KOPT-K1 (cell line): Measurements from ENCODE around the gene HIVEP3.

Experiments used
- H3K27ac ChIP-seq: fragments of 200-600 bp; sonication (generic); 2 replicates; pipeline ENCODE4 v1.5.1; 2016; ENCODE audit warnings: antibody characterized with exemption, mild to moderate bottlenecking, low read depth, low read length; ENCODE audit not compliant: poor library complexity, severe bottlenecking
- H3K36me3 ChIP-seq: fragments of 200-600 bp; sonication (generic); 2 replicates; pipeline ENCODE4 v1.5.1; 2017; ENCODE audit warnings: antibody characterized with exemption, mild to moderate bottlenecking, low read length, moderate library complexity; ENCODE audit not compliant: insufficient read depth
- H3K9me3 ChIP-seq: fragments of 200-600 bp; sonication (generic); 2 replicates; pipeline ENCODE4 v1.5.1; 2017; ENCODE audit warnings: antibody characterized with exemption, low read length, mild to moderate bottlenecking; ENCODE audit not compliant: insufficient read depth, poor library complexity, severe bottlenecking

The HIVEP3 gene

GRCh38 chr1:41674522-41674921, 244.2 kb downstream of the HIVEP3 start:
- H3K9me3 ChIP-seq: no peaks in the 10 kb centered on the region
- H3K27ac ChIP-seq: peak overlapping the region; percentile 93
- H3K36me3 ChIP-seq: no peaks in the 10 kb centered on the region

DNA sequence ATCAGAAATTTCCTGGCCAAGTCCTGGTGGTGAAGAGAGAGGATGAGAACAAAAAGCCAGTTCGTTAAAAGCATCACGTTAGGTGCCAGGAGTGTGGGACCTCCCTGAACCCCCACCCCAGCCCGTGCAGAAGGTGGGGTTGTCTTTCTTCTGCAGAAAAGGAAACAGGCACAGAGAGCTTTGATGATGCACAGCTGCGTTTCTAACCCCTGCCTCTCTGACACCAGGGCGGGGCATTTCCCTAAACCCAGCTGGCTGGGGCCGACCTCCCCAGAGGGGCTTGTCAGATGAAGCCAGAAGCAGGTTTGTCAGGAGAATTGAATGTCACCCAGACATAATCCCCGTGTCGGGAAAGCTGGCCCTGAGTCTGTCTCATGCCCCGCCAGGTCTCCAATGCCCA, 244.9 kb downstream of the HIVEP3 start:
- H3K36me3 ChIP-seq: no peaks in the 10 kb centered on the region
- no peaks in the 10 kb centered on the region for H3K9me3 ChIP-seq
- H3K27ac ChIP-seq: peak overlapping the region; percentile 93

DNA sequence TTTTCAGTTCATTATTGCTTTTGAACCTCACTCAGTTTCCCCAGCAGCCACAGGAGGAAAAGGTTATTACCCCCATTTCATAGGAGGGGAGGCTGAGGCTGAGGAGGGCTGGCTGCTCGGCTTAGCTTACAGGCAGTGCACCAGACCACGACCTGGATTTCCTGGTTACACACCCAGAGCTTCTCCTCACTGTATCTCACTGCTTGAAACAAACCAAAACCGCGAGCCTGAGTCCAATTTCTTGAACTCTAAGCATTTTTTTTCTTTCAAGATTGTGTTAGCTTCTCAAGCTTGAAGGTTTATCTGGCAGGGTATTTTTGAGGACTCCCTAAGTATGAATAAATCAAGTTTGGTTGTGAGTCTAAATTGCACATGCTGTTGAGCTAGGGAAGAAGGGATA, 245.3 kb downstream of the HIVEP3 start:
- peak overlapping the region; percentile 93 for H3K27ac ChIP-seq
- no peaks in the 10 kb centered on the region for H3K36me3 ChIP-seq
- H3K9me3 ChIP-seq: no peaks in the 10 kb centered on the region

GRCh38 chr1:41672641-41673361, 245.9 kb downstream of the HIVEP3 start:
- H3K9me3 ChIP-seq: no peaks in the 10 kb centered on the region
- no peaks in the 10 kb centered on the region for H3K36me3 ChIP-seq
- peak overlapping the region; percentile 93 for H3K27ac ChIP-seq

GRCh38 chr1:41672173-41672572, 246.5 kb downstream of the HIVEP3 start:
- peak overlapping the region; percentile 93 for H3K27ac ChIP-seq
- no peaks in the 10 kb centered on the region for H3K9me3 ChIP-seq
- no peaks in the 10 kb centered on the region for H3K36me3 ChIP-seq

- H3K27ac ChIP-seq: peak overlapping the region; percentile 93
- no peaks in the 10 kb centered on the region for H3K36me3 ChIP-seq
- no peaks in the 10 kb centered on the region for H3K9me3 ChIP-seq
These were observed 247.5 kb downstream of the HIVEP3 start for GRCh38 chr1:41671116-41671755.

DNA sequence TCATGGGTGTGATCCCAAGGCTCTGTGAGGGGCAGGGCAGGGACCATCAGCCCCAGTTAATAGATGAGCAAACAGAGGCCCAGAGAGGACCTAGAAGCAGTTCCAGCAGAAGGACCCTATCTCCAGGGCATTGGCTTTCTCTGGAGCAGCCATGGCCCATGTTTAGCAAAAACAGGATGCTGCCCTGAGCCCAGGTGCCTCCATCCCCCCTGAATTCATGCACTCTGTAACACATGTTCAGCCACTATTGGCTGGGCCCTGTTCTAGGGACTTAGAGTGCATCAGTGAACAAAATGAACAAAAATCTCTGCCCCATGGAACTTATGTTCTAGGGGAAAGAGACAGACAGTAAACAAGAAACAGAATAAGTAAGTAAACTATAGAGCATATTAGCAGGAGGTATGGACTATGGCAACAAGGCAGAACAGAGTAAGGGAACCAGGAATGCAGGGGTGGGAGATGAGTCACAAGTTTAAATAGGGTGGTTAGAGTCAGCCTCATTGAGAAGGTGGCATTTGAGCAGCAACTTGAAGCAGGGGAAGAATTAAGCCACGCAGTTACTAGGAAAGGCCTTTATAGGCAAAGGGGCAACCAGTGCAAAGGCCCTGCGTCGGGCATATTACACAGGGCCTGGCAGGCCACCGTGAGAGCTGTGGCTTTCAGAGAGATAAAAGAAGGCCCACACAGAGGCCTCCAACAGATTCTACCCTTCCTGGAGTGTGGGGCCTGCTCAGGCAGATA, 248.3 kb downstream of the HIVEP3 start:
- Histone ChIP-seq H3K27ac (peak overlapping the region; percentile 93), H3K9me3 (no peaks in the 10 kb centered on the region), H3K36me3 (no peaks in the 10 kb centered on the region)

DNA sequence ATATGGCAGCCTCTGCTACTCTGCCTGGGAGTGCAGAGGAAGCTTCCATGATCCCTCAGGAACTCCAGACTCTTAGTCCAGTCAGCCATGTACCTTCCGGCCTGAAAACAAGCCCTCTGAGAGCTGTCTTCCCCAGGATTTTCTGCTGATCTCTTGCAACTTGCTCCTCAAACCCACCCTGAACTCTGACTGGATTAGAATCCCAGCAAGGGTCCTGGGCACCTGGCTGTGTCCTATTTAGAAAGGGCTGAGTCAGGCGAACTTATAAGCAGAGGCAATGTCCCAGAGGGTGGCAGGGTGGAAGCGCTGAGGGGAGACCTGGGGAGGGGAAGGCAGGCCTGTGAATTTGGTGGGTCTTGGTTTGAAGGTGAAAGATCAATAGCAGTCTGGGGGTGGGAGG, 249.8 kb downstream of the HIVEP3 start:
- Histone ChIP-seq H3K27ac (peak overlapping the region; percentile 93), H3K36me3 (no peaks in the 10 kb centered on the region), H3K9me3 (no peaks in the 10 kb centered on the region)

DNA sequence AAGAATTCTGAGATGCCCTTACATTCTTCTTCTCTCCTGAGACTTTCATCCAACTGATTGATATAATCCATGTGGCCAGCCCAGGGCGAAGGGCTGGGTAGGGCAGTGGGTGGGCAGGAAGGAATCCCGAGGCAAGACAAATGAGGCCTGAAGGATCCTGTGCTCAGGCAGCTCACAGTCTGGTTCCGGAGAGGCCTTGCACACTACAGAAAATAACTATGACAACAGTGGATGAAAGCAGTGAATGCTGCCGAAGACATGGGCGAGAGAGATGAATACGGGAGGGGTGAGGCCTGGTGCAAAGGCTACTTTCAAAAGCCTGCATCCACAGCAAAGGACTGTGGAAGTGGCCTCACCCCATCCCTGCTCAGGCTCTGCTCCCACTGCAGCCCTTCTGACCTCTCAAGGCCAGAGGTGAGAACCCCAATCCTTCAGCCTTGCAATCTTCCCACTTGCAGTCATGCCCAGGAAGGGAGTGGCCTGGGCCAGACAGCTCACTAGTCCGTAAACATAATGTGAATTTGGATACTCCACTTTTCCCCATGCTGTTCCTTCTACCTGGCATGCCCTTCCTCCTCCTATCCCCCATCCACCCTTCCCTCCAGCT, 250.6 kb downstream of the HIVEP3 start:
- no peaks in the 10 kb centered on the region for H3K9me3 ChIP-seq

DNA sequence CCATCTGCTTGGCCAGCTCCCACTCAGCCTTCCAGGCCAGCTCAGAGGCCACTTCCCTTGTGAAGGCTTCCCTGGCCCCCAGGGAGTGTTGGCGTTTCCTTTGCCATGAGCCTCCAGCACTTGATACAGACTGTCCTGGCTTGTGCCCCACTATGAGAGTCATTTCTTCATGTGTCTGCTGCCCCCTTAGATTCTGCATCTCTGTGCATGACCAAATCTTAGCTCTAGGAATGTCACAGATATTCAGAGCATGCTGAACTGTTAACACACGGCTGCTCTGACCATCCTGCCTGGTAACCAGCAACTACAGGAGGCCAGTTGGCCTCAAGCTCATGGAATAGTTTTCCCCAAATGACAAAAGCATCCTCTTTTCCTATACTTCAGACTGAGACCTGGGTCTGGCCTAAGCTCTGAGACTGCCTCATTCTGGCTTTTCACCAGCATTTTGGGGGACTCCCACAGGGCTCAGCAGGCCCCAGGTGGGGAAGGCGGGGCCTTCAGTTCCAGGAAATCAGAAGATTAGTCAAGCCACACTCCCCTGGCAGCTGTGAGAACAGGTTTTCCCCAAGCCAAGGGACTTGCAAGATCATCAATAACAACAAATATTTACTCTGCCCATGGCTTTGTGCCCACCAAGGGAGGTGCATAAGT, 251.6 kb downstream of the HIVEP3 start:
- peak overlapping the region; percentile 93 for H3K27ac ChIP-seq
- H3K9me3 ChIP-seq: no peaks in the 10 kb centered on the region
- H3K36me3 ChIP-seq: no peaks in the 10 kb centered on the region

More for the DNA sequence above, 250.6 kb downstream of the HIVEP3 start:
- H3K36me3 ChIP-seq: no peaks in the 10 kb centered on the region
- peak overlapping the region; percentile 93 for H3K27ac ChIP-seq

DNA sequence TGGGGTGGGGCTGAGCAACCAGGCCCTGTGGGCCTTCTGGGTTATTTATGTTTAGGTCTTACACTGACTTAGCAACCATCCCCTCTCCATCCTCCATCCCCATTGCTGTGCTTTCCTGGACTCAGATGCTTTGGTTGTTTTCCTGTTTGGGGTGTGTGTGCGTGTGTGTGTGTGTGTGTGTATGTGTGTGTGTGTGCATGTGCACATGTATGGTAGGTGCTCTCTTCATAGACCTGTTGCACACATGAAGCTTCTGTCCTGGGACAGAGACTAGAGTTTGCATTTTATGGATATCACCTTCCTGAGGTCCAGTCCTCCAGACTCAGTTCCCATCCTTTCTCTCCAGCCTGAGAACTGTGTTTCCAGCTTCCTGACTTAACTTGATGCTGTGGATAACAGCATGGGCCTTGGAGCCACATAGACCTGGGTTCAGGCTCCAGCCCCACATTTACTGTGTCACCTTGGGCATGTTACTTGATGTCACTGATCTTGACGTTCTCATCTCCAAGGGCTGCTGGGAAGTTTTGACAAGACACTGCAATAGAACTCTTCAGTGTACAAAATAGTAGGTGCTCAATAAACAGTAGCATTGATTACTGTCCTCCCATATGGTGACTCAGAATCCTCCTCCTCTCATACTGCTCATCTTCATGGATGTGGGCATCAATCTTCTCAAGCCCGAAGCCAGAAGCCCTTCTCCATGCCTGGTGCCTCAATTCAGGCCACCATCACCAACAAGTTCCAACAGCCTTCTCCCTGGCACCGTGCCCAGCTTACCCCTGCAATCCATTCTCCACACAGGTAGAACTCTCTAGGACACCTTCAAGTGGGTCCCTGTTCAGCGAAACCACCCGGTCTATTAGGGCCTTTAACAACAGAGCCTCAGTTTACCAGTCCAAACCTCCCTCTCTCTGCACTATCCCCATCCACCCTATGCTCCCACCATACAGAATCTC, 252.5 kb downstream of the HIVEP3 start:
- H3K36me3 ChIP-seq: no peaks in the 10 kb centered on the region
- peak overlapping the region; percentile 93 for H3K27ac ChIP-seq
- H3K9me3 ChIP-seq: no peaks in the 10 kb centered on the region

GRCh38 chr1:41664861-41665640, 253.7 kb downstream of the HIVEP3 start:
- Histone ChIP-seq H3K36me3 (no peaks in the 10 kb centered on the region), H3K27ac (peak overlapping the region; percentile 93), H3K9me3 (no peaks in the 10 kb centered on the region)

DNA sequence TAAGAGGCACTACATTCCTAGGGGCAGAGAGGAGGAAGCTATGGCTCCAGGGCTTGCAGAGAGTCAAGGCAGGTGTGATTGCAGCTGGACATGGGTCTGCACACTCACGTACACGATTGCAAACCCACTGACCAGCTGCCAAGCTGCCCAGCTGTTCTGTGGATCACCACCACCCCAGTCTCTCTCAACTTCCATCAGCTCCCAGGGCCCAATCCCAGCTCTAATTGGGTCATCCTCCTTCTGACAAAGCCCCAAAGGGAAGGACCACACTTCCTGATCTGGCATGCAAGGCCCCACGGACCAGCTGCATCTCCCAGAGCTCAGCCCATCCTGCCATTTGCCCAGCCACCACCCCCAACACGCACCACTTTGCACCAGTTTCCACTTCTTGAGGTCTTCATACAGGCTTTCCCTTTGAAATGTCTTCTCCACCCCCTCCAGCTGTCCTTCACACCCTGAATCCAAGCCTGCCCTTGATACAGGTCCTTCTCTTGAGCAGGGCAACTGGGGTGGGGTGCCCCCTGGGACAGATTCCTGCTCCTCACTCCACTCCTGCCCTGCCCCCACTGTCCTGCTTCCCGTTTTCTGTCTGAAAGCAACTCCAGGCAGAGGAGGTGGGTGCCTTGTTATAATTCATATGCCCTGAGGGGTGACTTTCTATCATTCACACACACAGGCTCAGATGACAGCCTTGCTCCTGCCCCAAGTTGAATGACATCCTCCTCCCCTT, 254.9 kb downstream of the HIVEP3 start:
- Histone ChIP-seq H3K36me3 (peaks cover 6% of the 10 kb centered on the region; the same call in 1 of the 2 replicates), H3K9me3 (no peaks in the 10 kb centered on the region), H3K27ac (peak overlapping the region; percentile 93)
